Stimulated activated CD4-positive, alpha-beta T cell treated with anti-CD3 and anti-CD28 coated beads, TNF-alpha, amount 100 ng/mL, for 24 hours (primary cell): ENCODE measurements around the gene SLC25A13.
"Not testable (repeated sequence)": the region's sequence is repeated elsewhere in the genome, so short reads cannot be mapped to it uniquely, and the experiment has no call there.

Experiments
- DNase-seq, 3 experiments: peaks; one replicate each; pipeline ENCODE4 v3.0.0-alpha.2; 2020; ENCODE audit warnings: low read depth in 3 of 3

The SLC25A13 gene

DNA sequence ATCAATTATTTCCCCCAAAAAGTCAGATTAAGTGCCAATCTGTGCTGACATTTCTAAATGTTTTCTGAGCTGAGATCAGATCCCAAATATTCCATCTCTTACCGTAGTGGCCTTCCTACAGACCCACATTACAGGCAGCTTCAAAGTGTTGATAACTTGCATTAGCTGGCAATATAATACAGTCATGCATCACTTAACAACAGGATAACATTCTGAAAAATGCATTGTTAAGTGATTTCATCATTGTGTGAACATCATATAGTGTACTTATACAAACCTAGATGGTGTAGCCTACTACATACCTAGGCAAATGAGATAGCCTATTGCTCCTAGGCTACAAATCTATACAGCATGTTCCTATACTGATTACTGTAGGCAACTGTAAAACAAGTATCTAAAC is 22.4 kb downstream of the SLC25A13 start:
- DNase-seq = no peak

DNA sequence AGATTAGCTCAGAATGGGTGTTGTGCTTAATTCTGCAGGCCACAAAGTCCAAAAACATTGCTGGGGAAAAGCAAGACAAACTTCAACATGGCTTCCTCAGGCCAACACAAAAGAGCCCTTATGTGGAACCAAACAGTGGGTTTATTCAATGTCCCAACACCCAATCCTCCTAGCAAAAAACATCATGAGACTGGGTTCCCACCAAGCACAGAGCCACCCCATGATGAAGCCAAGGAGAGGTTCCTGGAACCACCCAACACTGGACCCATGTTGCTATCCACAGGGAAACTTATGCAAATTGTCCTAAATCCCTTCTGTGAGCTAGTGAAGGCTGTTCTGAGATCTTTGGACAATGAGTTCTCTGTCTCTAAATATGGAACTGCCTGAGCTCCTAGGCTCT is 24.0 kb downstream of the SLC25A13 start:
- no peak for DNase-seq

DNA sequence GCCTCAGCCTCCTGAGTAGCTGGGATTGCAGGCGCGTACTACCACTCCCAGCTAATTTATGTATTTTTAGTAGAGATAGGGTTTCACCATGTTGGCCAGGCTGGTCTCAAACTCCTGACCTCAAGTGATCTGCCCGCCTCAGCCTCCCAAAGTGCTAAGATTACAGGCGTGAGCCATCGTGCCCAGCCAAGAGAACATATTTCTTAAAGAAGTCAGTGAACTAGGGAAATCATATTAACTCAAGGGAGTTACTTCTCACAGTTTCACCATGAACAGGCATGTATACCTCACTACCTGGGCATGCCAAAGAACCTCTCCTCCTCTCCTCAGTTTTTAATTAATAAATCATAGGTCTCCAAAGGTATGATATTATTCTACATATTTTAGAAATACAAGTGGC is 24.5 kb downstream of the SLC25A13 start:
- not testable (repeated sequence) for DNase-seq

DNA sequence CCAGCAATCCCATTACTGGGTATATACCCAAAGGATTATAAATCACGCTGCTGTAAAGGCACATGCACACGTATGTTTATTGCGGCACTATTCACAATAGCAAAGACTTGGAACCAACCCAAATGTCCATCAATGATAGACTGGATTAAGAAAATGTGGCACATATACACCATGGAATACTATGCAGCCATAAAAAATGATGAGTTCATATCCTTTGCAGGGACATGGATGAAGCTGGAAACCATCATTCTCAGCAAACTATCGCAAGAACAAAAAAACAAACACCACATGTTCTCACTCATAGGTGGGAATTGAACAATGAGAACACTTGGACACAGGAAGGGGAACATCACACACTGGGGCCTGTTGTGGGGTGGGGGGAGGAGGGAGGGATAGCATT is 28.0 kb downstream of the SLC25A13 start:
- not testable (repeated sequence) for DNase-seq

DNA sequence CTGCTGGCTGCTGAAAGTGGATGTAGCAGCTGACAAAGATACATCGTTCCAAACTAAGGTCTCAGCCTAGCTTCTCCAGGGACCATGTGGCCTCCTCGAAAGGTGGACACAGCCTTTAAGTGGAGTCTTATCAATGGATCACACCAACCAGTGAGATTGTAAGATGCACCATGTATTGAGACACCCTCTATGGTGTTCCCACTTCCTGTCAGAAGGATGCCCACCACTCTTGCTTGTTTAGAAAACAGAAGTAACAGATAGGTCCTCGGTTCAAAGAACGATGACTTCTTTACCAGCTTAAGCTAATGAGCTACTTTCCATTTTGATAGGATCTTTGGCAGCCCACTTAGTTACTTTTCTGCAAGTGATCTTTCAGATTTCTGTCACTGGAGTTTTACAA is 34.3 kb downstream of the SLC25A13 start:
- DNase-seq = no peak

DNA sequence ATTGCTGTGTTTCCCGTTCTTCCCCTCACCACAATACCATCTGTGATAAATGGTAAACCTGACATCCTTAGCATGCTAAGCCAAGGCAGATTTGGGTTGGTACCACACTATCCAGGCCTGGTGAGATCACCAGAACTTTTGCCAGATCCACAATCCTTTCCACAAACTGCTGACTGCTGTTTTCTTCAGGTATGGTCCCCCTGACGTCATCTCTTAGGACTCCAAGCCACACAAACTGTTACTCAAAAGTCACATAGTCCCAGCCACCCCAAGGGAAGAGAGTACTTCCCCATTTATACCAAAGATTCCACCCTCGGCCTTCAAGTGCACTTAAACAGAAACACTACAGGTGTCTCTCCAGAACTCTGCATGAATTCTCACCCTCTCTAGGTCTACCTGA is 34.8 kb downstream of the SLC25A13 start:
- DNase-seq = no peak

DNA sequence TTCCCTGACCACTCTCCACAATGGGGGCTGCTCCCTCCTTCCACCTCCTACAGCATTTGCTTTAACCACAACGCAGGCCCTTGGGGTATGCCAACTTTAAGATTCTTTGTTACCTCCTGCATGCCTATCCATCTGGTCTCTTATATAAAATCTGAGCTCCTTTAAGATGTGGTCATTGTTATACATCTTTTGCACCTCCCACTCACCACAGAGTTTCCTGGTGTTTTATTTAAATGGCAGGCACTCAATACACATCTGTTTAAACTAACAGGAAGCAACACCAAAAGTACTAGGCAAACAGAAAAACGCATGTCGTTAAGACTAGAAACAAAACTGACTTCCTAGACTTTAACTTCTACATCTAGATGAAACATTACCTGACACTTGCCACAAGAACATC is 36.3 kb downstream of the SLC25A13 start:
- DNase-seq = no peak

DNA sequence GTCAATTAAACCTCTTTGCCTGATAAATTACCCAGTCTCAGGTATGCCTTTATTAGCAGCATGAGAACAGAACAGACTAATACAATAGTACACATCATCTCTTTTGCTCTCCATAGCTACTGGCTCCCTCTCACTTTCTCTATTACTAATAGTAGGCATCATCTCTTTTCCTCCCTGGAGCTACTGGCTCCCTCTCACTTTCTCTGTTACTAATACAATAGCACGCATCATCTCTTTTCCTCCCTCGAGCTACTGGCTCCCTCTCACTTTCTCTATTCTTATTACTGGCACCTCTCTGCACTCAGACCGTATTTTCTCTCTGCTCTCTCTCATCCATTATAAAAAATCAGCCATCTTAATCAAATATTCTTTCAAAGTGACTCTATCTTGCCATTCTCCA is 37.1 kb downstream of the SLC25A13 start:
- DNase-seq = no peak

DNA sequence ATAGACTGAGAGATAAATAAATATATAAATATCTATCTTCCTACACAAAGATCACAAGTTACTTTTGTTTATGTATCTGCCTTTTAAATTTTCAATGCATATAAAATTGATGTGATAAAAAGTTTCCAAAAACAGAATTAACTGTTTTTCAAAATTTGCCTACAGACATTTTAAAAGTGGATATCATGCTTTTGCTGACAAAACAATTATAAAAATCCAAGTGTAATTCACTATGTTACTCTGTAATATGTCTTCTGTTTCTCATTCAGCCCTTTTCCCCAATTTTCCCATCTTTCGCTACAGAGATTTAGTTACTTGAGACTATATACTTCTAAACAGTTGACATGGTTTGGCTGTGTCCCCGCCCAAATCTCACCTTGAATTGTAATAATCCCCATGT is 37.7 kb downstream of the SLC25A13 start:
- no peak for DNase-seq

DNA sequence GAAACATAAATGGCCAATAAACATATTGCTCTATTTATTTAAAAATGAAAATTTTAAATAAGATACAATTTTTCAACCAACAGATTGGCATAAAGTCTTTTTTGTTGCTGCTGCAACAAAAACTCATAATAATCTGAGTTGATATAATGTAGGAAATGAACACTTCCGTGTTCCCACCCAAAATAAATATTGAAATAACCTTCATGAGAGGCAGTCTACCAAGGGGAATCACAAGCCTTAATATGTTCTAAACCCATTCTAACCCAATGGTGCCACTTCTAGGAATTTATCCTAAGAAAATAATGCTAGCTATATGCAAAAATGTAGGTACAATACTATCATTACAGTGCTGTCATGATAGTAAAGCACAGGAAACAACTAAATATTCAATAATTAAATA is 39.1 kb downstream of the SLC25A13 start:
- no peak for DNase-seq

DNA sequence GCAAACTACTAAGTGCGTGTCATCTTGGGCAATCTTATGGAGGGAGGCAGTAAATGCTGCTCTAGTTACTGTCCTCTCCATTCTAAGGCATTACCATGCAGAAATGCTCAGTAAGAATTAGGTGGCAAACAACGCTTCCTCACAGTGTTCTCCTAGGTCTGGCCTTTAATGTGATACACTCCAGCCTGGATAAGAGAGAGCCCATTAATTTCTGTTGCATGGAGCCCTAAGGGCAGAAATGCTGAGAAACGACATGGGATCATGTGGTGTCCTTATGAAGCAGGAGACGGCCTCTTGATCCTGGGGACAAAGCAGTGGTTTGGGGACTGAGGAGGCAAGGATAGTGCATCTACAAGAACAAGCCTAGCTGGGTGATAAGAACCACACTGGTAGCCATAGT is 44.0 kb downstream of the SLC25A13 start:
- no peak for DNase-seq

DNA sequence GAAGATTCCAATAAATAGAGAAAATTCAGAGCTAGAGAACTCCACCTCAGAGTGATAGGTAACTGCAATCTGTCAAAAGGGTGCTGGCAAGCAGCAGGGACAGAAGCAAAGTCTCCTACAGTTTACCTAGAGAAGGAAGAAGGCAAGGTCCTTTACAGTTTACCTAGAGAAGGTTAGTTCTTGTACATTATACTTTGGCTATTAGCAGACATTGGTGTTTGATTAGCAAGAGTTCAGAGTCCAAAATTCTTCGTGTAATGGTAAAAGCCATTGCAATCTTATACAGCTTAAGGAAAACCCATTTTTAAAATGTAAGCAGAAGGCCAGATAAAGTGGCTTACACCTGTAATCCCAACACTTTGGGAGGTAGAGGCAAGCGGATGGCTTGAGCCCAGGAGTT is 45.9 kb downstream of the SLC25A13 start:
- no peak for DNase-seq

DNA sequence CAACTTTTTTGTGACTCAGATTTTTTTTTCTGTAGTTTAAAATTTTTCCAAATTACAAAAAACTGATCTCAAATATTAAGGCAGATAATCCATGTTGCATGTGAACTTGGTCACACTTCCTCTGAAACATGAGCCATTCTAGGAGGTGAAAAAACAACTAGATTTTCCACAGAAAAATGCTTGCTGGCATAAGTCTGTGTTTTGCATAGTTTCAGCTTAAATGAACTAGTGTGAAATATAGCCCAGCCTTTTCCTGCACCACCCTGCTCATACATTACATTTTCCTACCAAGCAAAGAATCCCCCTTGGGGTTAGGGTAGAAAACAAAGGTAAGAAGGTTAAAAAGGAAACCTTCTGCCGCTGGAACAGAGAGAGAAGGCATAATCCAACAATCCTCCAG is 48.2 kb downstream of the SLC25A13 start:
- DNase-seq = no peak

DNA sequence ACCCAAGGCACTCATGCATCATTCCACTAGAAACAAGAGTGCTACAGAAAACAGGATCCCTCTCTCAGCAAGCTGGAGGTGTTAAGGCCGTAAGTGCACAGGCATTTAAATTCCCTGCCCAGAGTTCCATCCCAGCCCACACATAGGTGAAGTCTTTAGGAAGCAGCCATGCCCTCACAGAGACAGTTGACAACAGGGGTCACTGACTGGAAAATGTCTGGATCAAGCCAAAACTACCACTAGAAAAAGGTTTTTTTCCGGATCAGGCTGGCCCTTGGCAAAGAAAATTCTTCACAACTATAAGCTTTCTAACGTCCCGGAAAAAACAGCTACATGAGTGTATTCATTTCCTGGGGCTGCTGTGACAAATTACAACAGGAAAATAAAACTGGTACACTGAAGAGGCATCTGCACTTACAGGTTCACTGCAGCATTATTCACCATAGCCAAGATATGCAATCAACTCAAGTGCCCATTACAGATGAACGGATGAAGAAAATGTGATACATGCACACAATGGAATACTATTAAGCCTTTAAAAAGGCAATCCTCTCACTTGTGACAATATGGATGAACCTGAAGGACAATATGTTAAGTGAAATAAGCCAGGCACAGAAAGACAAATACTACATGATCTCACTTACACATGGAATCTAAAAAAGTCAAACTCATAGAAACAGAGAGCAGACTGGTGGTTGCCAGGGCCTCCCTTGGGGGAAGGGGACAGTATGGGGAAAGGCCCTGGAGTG is 52.5 kb downstream of the SLC25A13 start:
- DNase-seq = no peak

DNA sequence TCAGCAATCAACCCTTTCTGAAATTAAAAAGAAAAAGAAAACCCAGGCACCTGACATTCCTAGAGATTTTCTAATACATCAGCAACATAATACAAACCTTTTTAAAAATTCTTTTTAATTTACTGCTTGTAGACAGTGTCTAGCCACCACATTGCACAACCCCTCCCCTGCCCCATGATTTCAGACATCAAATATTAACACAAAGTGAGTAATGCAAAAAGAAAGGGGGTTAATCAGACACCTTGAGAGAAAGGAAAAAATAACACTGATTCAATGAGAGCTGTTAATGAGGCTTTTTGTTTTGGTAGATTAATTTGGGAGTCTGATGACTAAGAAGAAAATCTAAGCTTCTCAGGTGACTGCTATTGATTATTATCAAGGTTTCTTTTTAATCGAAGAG is 55.3 kb downstream of the SLC25A13 start:
- DNase-seq = no peak

DNA sequence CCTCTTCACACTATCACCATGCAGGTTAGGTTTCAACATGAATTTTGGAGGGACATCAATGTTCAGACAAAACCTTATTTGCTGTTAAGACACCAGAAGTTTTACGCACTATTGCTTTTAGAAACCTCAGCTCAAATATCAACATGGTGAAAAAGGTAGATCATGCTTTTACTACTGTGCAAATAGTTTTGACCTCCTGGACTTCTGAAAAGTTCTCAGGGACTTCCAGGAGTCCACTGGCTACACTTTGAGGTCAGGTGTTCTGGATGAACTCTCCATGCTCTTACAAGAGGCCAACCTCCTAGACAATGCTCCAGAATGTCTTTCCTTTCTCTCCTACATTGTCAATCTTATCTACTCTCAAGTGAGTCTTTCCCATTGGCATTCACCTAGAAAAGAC is 55.9 kb downstream of the SLC25A13 start:
- DNase-seq = no peak

DNA sequence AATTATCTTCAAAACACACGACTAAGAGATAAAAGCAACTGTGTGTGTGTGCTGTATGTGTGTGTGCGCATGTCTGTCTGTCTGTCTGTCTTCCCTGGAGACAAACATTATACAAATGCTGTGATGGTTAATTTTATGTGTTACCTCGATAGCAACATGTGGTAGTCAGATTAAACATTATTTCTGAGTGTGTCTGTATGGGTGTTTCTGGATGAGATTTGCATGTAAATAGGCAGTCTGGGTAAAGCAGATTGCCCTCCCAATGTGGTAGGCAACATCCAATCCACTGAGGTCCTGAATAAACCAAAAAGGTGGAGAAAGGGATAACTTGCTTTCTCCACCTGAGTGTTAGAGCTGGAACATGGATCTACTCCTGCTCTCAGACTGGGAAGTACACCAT is 67.9 kb downstream of the SLC25A13 start:
- DNase-seq = no peak

DNA sequence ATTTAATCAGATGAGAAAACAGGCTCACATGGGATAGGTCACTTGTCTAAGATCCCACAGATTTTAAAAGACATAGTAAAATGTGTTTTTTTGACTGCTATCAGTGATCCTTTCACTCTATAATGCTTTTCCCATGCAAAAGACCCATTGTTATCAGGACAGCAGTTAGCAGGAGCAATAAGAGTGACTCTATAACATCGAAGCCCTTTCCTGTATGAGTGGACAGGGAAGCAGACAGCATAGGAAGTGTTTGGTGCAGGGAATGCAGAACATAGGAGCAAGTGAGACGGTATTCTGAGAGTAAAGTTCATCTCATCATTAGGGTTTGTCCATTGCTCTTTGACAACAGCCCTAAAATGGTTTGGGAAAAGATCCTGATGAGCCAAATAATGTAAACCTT is 68.5 kb downstream of the SLC25A13 start:
- no peak for DNase-seq

DNA sequence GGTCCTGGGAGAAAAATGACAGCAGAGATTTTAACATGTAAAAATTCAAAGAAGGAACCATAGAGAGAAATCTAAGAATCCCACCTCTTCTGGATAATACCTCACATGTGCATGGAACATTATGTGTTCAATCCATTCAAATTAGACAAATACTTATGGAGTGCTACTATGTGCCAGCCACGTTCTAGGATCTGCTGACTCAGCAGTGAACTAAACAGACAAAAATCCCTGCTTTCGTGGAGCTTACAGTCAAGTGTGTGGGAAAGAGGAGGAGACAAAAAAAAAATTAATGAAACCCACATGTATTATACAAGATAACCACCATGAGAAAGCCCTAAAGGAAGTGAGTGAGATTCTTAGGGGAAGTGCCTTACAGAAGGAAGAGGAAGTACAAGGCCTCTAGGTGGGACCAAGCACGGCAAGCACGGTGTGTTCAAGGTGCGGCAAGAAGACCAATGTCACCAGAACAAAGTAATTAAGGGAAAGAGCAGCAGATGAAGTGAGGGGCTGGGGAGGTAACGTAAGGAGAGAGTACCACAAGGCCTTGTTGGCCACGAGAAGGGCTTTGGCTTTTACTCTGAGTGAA is 71.0 kb downstream of the SLC25A13 start:
- no peak for DNase-seq

DNA sequence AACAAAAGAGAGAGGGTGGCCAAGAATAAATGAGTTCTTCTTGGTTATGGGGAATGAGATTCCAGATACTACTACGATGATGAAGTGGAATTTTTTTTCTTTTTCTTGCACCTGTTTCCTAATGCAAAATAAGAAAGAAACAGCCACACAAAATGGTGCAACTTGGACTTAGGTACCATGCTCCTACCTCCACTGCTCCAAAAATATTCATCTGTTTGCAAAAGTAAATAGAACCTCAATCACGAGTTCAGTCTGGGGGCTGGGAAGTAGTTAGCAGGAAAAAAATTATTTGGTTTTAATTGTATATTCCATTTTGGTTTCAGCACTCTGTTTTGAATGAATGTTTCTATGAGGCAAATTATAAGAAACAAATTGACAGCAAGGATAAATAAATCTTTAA is 73.5 kb downstream of the SLC25A13 start:
- DNase-seq = no peak

DNA sequence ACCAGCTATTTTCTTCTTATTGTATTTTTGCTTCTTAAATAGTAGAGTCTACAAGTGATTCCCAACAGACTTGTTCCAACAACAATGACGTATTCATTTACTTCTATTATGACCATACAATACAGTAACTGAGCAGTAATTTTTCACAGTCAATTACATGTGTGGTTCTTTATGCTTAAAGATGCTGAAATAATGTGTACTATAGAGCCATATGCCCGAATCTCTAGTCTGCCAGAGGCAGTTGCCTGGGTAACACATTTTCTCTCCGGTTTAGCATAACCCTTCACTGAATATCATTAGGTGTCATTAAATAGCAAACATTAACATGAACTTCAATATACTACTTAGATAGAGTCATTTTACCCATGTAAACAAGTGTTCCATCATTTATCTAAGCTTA is 75.0 kb downstream of the SLC25A13 start:
- no peak for DNase-seq

DNA sequence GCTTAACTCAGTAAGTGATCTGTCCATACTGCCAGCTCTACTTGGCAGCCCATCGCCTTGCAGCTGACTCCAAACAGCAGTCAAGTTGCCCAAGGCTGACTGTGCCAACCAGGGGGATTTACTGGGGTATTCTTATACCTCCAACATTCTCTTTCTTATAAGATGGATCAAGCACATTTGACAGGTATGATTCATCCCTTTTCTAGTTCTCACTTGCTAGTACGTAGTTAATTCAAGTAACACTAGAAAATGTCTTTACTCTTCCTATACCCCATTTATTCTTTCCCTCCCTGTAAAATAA is 77.0 kb downstream of the SLC25A13 start:
- no peak for DNase-seq

DNA sequence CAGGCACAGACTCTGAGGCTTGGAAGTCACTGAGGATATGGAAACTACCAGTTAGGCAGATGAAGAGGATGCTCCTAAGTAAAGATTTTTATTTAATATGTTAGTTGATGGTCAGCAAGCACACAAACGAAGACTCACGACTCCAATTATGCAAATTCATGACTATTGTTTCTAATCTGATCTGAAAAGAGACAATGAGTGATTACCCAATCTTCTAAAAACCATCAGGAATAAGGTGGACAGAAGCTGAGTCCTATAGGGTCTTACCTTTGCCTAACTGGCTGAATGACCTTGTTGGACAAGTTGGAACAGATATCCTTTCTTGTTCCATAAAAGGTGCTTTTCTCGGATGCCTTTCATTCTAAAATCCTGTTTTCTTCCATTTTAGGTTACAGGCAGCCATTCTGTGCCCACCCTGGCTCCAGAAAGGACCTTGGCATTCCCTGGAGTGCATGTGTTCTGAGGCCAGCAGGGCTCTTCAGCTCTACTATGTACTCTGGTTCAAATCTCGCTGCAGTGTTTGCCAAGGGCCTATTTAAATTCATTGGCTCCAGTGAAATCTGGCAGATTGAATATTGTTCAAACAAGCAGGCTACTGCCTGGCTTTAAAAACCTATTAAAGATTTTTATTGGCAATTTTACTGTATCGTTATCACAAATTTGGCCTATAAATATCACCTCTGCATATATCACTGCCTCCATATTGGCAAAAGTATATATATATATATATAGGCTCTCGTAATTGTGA is 77.5 kb downstream of the SLC25A13 start:
- DNase-seq = no peak
